Keratinocyte (primary cell): ENCODE measurements around the gene CHD3. TPM values are rescaled to one million over a fixed set of nuclear protein-coding genes. Genes with fewer than 3 reads are reported as not detected.

Experiments
- DNase-seq: peaks from one replicate; pipeline ENCODE4 v3.0.0-alpha.2; 2011; ENCODE audit warnings: low read depth, missing footprints, low spot score
- FAIRE-seq: peaks from 2 replicates; lab custom pipeline; 2011; peaks lifted over from hg19 to GRCh38; lab: Jason Lieb, UNC
- H2AFZ ChIP-seq: 2 replicates; pipeline ENCODE4 v1.6.0; 2012; ENCODE audit warnings: low read length, control low read depth, inconsistent platforms; ENCODE audit not compliant: control insufficient read depth
- H3K27ac ChIP-seq: 2 replicates; pipeline ENCODE4 v1.5.1; 2011; ENCODE audit warnings: low read length; ENCODE audit not compliant: control insufficient read depth, insufficient read depth
- H3K27me3 ChIP-seq: 3 replicates; pipeline ENCODE4 v1.6.0; 2011; ENCODE audit warnings: low read length; ENCODE audit not compliant: control insufficient read depth, insufficient read depth; ENCODE audit errors: extremely low read depth
- H3K36me3 ChIP-seq, 2 experiments: 2 replicates in 1 of 2; 3 replicates in 1 of 2; pipeline ENCODE4 v1.5.1; 2011; ENCODE audit warnings: low read length in 2 of 2, mild to moderate bottlenecking in 1 of 2; ENCODE audit not compliant: control insufficient read depth in 2 of 2, insufficient read depth in 2 of 2; ENCODE audit errors: extremely low read depth in 1 of 2
- H3K4me1 ChIP-seq: 3 replicates; pipeline ENCODE4 v1.5.1; 2011; ENCODE audit warnings: low read length; ENCODE audit not compliant: control insufficient read depth, insufficient read depth; ENCODE audit errors: extremely low read depth
- H3K4me2 ChIP-seq: 3 replicates; pipeline ENCODE4 v1.6.0; 2011; ENCODE audit warnings: low read depth, low read length; ENCODE audit not compliant: control insufficient read depth, insufficient read depth; ENCODE audit errors: extremely low read depth
- H3K4me3 ChIP-seq, 3 experiments: fragments of 200-600 bp in 1 of 3; sonication (generic) in 1 of 3; 2 replicates in 2 of 3; 3 replicates in 1 of 3; pipeline ENCODE4 v1.5.1; 2011 to 2016; ENCODE audit warnings: low read length in 3 of 3, mild to moderate bottlenecking in 3 of 3, control low read depth in 2 of 3, inconsistent platforms in 1 of 3, low read depth in 1 of 3, mixed read lengths in 1 of 3, mixed run types in 1 of 3, moderate library complexity in 1 of 3; ENCODE audit not compliant: control insufficient read depth in 2 of 3, insufficient read depth in 2 of 3; ENCODE audit errors: extremely low read depth in 1 of 3
- H3K79me2 ChIP-seq: 2 replicates; pipeline ENCODE4 v1.6.0; 2012; ENCODE audit warnings: low read length; ENCODE audit not compliant: control insufficient read depth, insufficient read depth
- H3K9ac ChIP-seq: 3 replicates; pipeline ENCODE4 v1.6.0; 2011; ENCODE audit warnings: low read length; ENCODE audit not compliant: control insufficient read depth, insufficient read depth; ENCODE audit errors: extremely low read depth
- H3K9me1 ChIP-seq: 3 replicates; pipeline ENCODE4 v1.6.0; 2011; ENCODE audit warnings: low read length; ENCODE audit not compliant: control insufficient read depth, insufficient read depth; ENCODE audit errors: extremely low read depth
- H3K9me3 ChIP-seq: 2 replicates; pipeline ENCODE4 v1.5.1; 2012; ENCODE audit warnings: low read depth, low read length; ENCODE audit not compliant: control insufficient read depth
- H4K20me1 ChIP-seq: 3 replicates; pipeline ENCODE4 v1.6.0; 2011; ENCODE audit warnings: low read length; ENCODE audit not compliant: control insufficient read depth, insufficient read depth; ENCODE audit errors: extremely low read depth
- CTCF ChIP-seq, 3 experiments: IDR thresholded peaks in 1 of 3; conservative IDR thresholded peaks in 1 of 3; optimal IDR thresholded peaks in 1 of 3; 2 replicates in 2 of 3; 3 replicates in 1 of 3; pipeline versions ENCODE3 to v1.5.1; 2011; ENCODE audit warnings: low read length in 3 of 3, mild to moderate bottlenecking in 3 of 3, moderate library complexity in 2 of 3, control low read depth in 1 of 3, inconsistent platforms in 1 of 3; ENCODE audit not compliant: insufficient read depth in 2 of 3; ENCODE audit errors: extremely low read depth in 1 of 3
- EZH2 ChIP-seq: IDR thresholded peaks from one replicate; pipeline ENCODE4 v1.6.1; 2012; ENCODE audit warnings: inconsistent platforms, mild to moderate bottlenecking, low read length, moderate library complexity
- dilution Hi-C: fragments of 300-500 bp; cut with MboI; formaldehyde crosslinking; loops from one replicate; pipeline ENCODE4 v1.7.0; 2020; ENCODE audit warnings: low sequenced_read_pairs; ENCODE audit not compliant: extremely low pct_ligation_motif_present
- polyA plus RNA-seq, 5 experiments: library from polyadenylated mRNA; depleted of rRNA in 3 of 5; stranded (reverse) in 3 of 5; stranded (forward) in 1 of 5; unstranded in 1 of 5; fragments of >200 nt; gene quantifications; 1 replicate in 1 of 5; 2 replicates in 3 of 5; 3 replicates in 1 of 5; pipeline versions ENCODE4 v1.2.1 to v1.2.3, GENCODE V29; 2011 to 2012; ENCODE audit warnings: missing spikeins in 2 of 5, low read depth in 1 of 5, low replicate concordance in 1 of 5

CHD3 gene
- polyA plus RNA-seq, 1 donor (not counting 4 experiments of a cell fraction or from before 2014, with no cell fraction given), result 30.1 TPM

- dilution Hi-C loops, result no loop called here
- peaks cover 6% of the 10 kb centered on the region for H3K4me1 ChIP-seq
- no peak overlapping the region for H3K27ac ChIP-seq
- peaks cover 50 to 59% of the 10 kb centered on the region in 2 experiments for H3K36me3 ChIP-seq
- H3K4me3 ChIP-seq, result no peak overlapping the region
- H3K27me3 ChIP-seq, result no peaks in the 10 kb centered on the region
- H3K9me3 ChIP-seq, result no peaks in the 10 kb centered on the region
- no peak for DNase-seq
- FAIRE-seq, result no peak
- H3K4me2 ChIP-seq, result no peak overlapping the region
- H4K20me1 ChIP-seq, result no peaks in the 10 kb centered on the region
- H2AFZ ChIP-seq, result no peak overlapping the region
- no peaks in the 10 kb centered on the region for H3K9me1 ChIP-seq
- no peak overlapping the region for H3K9ac ChIP-seq
- H3K79me2 ChIP-seq, result peaks cover 6% of the 10 kb centered on the region
- TF ChIP-seq EZH2 (no peak), CTCF (optimal IDR thresholded peaks at IDR 0.05 in 1 of 3, IDR thresholded peaks at IDR 0.05 in 1 of 3, conservative IDR thresholded peaks at IDR 0.05 in 1 of 3; ENCODE audit: extremely low read depth in 1 of 3, insufficient read depth in 2 of 3, low read length in 3 of 3) (no peak)
Observed at GRCh38 chr17:7894226-7894625, 5.6 kb downstream of the CHD3 start.

DNA sequence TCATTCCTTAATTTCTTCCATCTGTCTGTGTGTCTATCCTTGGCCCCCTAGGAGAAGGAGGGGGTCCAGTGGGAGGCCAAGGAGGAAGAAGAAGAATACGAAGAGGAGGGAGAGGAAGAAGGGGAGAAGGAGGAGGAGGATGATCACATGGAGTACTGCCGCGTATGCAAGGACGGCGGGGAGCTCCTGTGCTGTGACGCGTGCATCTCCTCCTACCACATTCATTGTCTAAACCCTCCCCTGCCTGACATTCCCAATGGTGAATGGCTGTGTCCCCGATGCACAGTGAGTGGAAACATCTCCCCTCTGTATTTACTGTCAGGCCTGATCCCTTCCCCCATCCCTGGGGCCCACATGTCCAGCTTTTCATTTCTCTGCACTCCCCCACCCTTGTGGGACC is 6.3 kb downstream of the CHD3 start:
- Histone ChIP-seq H3K4me2 (no peak overlapping the region), H2AFZ (no peak overlapping the region), H3K27me3 (no peaks in the 10 kb centered on the region), H3K79me2 (no peaks in the 10 kb centered on the region), H3K4me3 (no peak overlapping the region), H3K9me3 (no peaks in the 10 kb centered on the region), H3K9me1 (no peaks in the 10 kb centered on the region), H3K27ac (no peak overlapping the region), H3K36me3 (peaks cover 54 to 55% of the 10 kb centered on the region in 2 experiments), H3K9ac (no peak overlapping the region), H4K20me1 (no peaks in the 10 kb centered on the region), H3K4me1 (no peaks in the 10 kb centered on the region)
- FAIRE-seq (no peak), DNase-seq (no peak)
- dilution Hi-C loops, result no loop called here
- TF ChIP-seq EZH2, result no peak
- no peak for TF ChIP-seq CTCF (optimal IDR thresholded peaks at IDR 0.05 in 1 of 3, IDR thresholded peaks at IDR 0.05 in 1 of 3, conservative IDR thresholded peaks at IDR 0.05 in 1 of 3; ENCODE audit: extremely low read depth in 1 of 3, insufficient read depth in 2 of 3, low read length in 3 of 3)
